ENCODE results near the gene CBY3.

GRCh38 chr5:179727106-179727505, 46.3 kb upstream of the CBY3 start:
- TF ChIP-seq CTCF (IDR thresholded peaks at IDR 0.05) (no peak), POLR2A (IDR thresholded peaks at IDR 0.05) (no peak)

Measured in uterus (tissue), 2 donors.